HFFc6 (cell line): ENCODE results near the gene TMF1. TPM values are rescaled to one million over a fixed set of nuclear protein-coding genes. Genes with fewer than 3 reads are reported as not detected.

ENCODE experiments used
- DNase-seq: peaks from one replicate; pipeline ENCODE4 v3.0.0-alpha.2; 2018
- H3K27ac Mint-ChIP-seq: 2 replicates; pipeline ENCODE4 v1.8.0; 2020; ENCODE audit warnings: mild to moderate bottlenecking, mixed read lengths
- H3K27me3 Mint-ChIP-seq: 2 replicates; pipeline ENCODE4 v1.8.0; 2021; ENCODE audit warnings: mild to moderate bottlenecking, moderate library complexity, mixed read lengths; ENCODE audit not compliant: insufficient read depth
- H3K36me3 Mint-ChIP-seq: 2 replicates; pipeline ENCODE4 v1.8.0; 2021; ENCODE audit warnings: low read depth, mixed read lengths
- H3K4me1 Mint-ChIP-seq: 2 replicates; pipeline ENCODE4 v1.8.0; 2020; ENCODE audit warnings: low read depth, mixed read lengths
- H3K4me3 Mint-ChIP-seq: 2 replicates; pipeline ENCODE4 v1.8.0; 2020; ENCODE audit warnings: mild to moderate bottlenecking, moderate library complexity, mixed read lengths
- H3K9me3 Mint-ChIP-seq: 2 replicates; pipeline ENCODE4 v1.8.0; 2020; ENCODE audit warnings: mild to moderate bottlenecking, mixed read lengths
- CTCF ChIP-seq: fragments of 200-600 bp; sonication (generic); IDR thresholded peaks from 2 replicates; pipeline ENCODE4 v1.5.0; 2021; ENCODE audit warnings: antibody characterized with exemption, mild to moderate bottlenecking
- total RNA-seq, 6 experiments: library from RNA; stranded (reverse); fragmentation: NEBNext Ultra II Directional; extraction: Animal tissue kit (Norgen Biotek cat#: 25700); gene quantifications; 2 replicates in 1 of 6; 3 replicates in 5 of 6; pipeline ENCODE4 v1.2.3, GENCODE V29; 2021

The TMF1 gene
- total RNA-seq, 6 experiments from 2014 or later: 43.7 to 46.9 (median 45.2) TPM

- peaks cover 24% of the 10 kb centered on the region for H3K36me3 Mint-ChIP-seq
- DNase-seq: no peak
- H3K4me3 Mint-ChIP-seq: no peak overlapping the region
- H3K27ac Mint-ChIP-seq: no peak overlapping the region
- TF ChIP-seq CTCF: no peak
- H3K9me3 Mint-ChIP-seq: no peaks in the 10 kb centered on the region
- peaks cover 10% of the 10 kb centered on the region for H3K4me1 Mint-ChIP-seq
- H3K27me3 Mint-ChIP-seq: no peaks in the 10 kb centered on the region
These were observed 20.8 kb upstream of the TMF1 start for GRCh38 chr3:69072928-69073327.

DNA sequence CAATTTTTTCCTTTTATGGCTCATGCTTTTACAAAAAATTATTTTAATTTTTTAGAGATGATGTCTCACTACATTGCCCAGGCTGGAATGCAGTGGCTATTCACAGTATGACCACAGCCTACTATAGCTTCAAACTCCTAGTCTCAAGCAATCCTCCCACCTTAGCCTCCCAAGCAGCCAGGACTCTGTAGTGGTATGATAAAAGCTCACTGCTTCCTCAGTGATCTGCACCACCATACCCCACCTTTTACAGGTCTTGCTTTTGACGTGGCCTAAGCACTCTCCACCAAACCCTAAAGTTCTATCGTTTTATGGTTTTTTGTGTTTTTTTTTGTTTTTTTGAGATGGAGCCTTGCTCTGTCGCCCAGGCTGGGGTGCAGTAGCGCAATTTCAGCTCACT lies 14.0 kb upstream of the TMF1 start:
- H3K4me3 Mint-ChIP-seq: no peak overlapping the region

GRCh38 chr3:69065318-69065964 lies 13.3 kb upstream of the TMF1 start:
- no peak for TF ChIP-seq CTCF
- peak overlapping the region; percentile 18; the same call in 1 of the 2 replicates for H3K27ac Mint-ChIP-seq
- H3K4me3 Mint-ChIP-seq: no peak overlapping the region
- no peak for DNase-seq
- no peaks in the 10 kb centered on the region for H3K27me3 Mint-ChIP-seq
- H3K9me3 Mint-ChIP-seq: no peaks in the 10 kb centered on the region
- peaks cover 12% of the 10 kb centered on the region for H3K36me3 Mint-ChIP-seq
- peaks cover 14% of the 10 kb centered on the region for H3K4me1 Mint-ChIP-seq

More for the DNA sequence above, 14.0 kb upstream of the TMF1 start:
- Mint-ChIP-seq H3K36me3 (peaks cover 12% of the 10 kb centered on the region), H3K4me1 (peaks cover 14% of the 10 kb centered on the region), H3K9me3 (no peaks in the 10 kb centered on the region), H3K27ac (no peak overlapping the region), H3K27me3 (no peaks in the 10 kb centered on the region)
- no peak for DNase-seq
- no peak for TF ChIP-seq CTCF

- no peaks in the 10 kb centered on the region for H3K9me3 Mint-ChIP-seq
- no peaks in the 10 kb centered on the region for H3K27me3 Mint-ChIP-seq
- peaks cover 27% of the 10 kb centered on the region for H3K36me3 Mint-ChIP-seq
- H3K4me3 Mint-ChIP-seq: no peak overlapping the region
- no peak for TF ChIP-seq CTCF
- H3K4me1 Mint-ChIP-seq: peaks cover 14% of the 10 kb centered on the region
- H3K27ac Mint-ChIP-seq: no peak overlapping the region
- no peak for DNase-seq
These were observed 11.5 kb upstream of the TMF1 start for GRCh38 chr3:69063636-69064035.

GRCh38 chr3:69059688-69060087 lies 7.6 kb upstream of the TMF1 start:
- Mint-ChIP-seq H3K27ac (no peak overlapping the region), H3K9me3 (no peaks in the 10 kb centered on the region), H3K4me3 (no peak overlapping the region), H3K36me3 (peaks cover 33% of the 10 kb centered on the region), H3K4me1 (peaks cover 8% of the 10 kb centered on the region), H3K27me3 (no peaks in the 10 kb centered on the region)
- no peak for DNase-seq
- no peak for TF ChIP-seq CTCF

- TF ChIP-seq CTCF: no peak
- DNase-seq: no peak
- Mint-ChIP-seq H3K36me3 (peaks cover 33% of the 10 kb centered on the region), H3K27me3 (no peaks in the 10 kb centered on the region), H3K4me1 (peaks cover under 1% of the 10 kb centered on the region; the same call in 1 of the 2 replicates), H3K4me3 (no peak overlapping the region), H3K27ac (no peak overlapping the region; the same call in 1 of the 2 replicates), H3K9me3 (no peaks in the 10 kb centered on the region)
These were observed 6.8 kb upstream of the TMF1 start for GRCh38 chr3:69058947-69059224.
